Measurements from ENCODE around the gene NRP2.

NRP2 gene

GRCh38 chr2:205734436-205735037 is 52.2 kb downstream of the NRP2 start:
- no peak for DNase-seq

- DNase-seq = no peak
Measured at GRCh38 chr2:205738117-205738968, 56.0 kb downstream of the NRP2 start.

GRCh38 chr2:205739620-205740019 is 57.3 kb downstream of the NRP2 start:
- DNase-seq = no peak

GRCh38 chr2:205740381-205740780 is 58.1 kb downstream of the NRP2 start:
- no peak for DNase-seq

- DNase-seq = no peak
Measured at GRCh38 chr2:205741256-205741978, 59.1 kb downstream of the NRP2 start.

- DNase-seq = no peak
Measured at GRCh38 chr2:205743137-205743536, 60.8 kb downstream of the NRP2 start.

GRCh38 chr2:205744074-205744591 is 61.8 kb downstream of the NRP2 start:
- no peak for DNase-seq

GRCh38 chr2:205745661-205746419 is 63.5 kb downstream of the NRP2 start:
- no peak for DNase-seq

GRCh38 chr2:205746420-205746785 is 64.1 kb downstream of the NRP2 start:
- peak; percentile 19 for DNase-seq

GRCh38 chr2:205747829-205748386 is 65.6 kb downstream of the NRP2 start:
- DNase-seq = no peak

- peak; percentile 55 for DNase-seq
Measured at GRCh38 chr2:205748639-205749038, 66.3 kb downstream of the NRP2 start.

- no peak for DNase-seq
Measured at GRCh38 chr2:205749078-205749477, 66.8 kb downstream of the NRP2 start.

- DNase-seq = no peak
Measured at GRCh38 chr2:205750797-205751196, 68.5 kb downstream of the NRP2 start.

- no peak for DNase-seq
Measured at GRCh38 chr2:205751569-205752031, 69.3 kb downstream of the NRP2 start.

- no peak for DNase-seq
Measured at GRCh38 chr2:205752296-205752820, 70.1 kb downstream of the NRP2 start.

GRCh38 chr2:205752924-205753323 is 70.6 kb downstream of the NRP2 start:
- DNase-seq = no peak

- no peak for DNase-seq
Measured at GRCh38 chr2:205754285-205754923, 72.1 kb downstream of the NRP2 start.

GRCh38 chr2:205754924-205755321 is 72.6 kb downstream of the NRP2 start:
- no peak for DNase-seq

- DNase-seq = no peak
Measured at GRCh38 chr2:205755923-205756322, 73.6 kb downstream of the NRP2 start.

GRCh38 chr2:205757271-205757670 is 75.0 kb downstream of the NRP2 start:
- DNase-seq = no peak

- DNase-seq = peak; percentile 61
Measured at GRCh38 chr2:205758051-205758450, 75.8 kb downstream of the NRP2 start.

GRCh38 chr2:205758500-205758899 is 76.2 kb downstream of the NRP2 start:
- no peak for DNase-seq

All from NCI-H226 (cell line).